ENCODE measurements around the gene TXK. TPM values are rescaled to one million over a fixed set of nuclear protein-coding genes. Genes with fewer than 3 reads are reported as not detected.

The TXK gene
- polyA plus RNA-seq, 1 of the 3 experiments (the other 2 are of a cell fraction) = 0.61 TPM

DNA sequence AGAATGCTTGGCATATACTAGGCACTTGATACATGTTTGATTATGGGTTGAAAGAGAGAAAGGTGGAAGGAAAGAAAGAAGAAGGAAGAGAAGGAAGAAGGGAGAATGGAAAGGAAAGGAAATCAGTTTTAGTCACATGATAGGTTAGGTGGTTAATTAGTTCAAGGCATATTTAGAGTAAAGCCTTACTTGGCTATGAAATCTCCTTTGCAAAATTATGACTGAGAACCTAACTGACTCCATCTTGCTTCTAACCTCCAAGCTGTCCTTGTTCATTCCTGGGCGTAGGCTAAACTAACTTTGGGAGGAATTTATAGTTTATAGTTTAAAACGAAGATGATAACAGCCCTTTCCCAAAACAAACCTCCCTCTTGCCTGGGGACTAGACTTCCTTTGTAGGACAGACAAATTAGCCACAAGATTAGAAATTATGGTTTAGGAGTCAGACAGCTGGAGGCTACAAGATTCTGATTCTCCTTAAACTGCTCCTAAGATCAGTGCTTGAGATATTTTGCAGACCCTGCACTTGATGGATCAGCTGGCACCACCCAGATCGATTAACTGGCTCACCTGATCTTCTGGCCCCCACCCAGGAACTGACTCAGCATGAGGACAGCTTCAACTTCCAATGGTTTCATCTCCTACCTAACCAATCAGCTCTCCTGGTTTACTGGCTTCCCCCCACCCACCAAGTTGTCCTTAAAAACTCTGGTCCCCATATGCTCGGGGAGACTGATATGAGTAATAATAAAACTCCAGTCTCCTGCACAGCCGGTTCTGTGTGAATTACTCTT is 55.0 kb downstream of the TXK start:
- Histone ChIP-seq H3K4me3 (ENCODE audit: low read depth in 2 of 2, low read length in 1 of 2) (no peak overlapping the region), H3K9ac (no peak overlapping the region), H3F3A (replicated peaks; ENCODE audit: insufficient read depth) (peaks cover 8% of the 10 kb centered on the region), H2AFZ (ENCODE audit: low read depth) (peak overlapping the region; percentile 34; the same call in 1 of the 2 replicates), H3K9me2 (no peaks in the 10 kb centered on the region), H3K9me3 (no peaks in the 10 kb centered on the region), H3K4me2 (no peak overlapping the region), H3K36me3 (replicated peaks in 1 of 2; ENCODE audit: control insufficient read depth in 1 of 2, insufficient read depth in 2 of 2, low read length in 1 of 2) (no peaks in the 10 kb centered on the region), H3K27me3 (ENCODE audit: insufficient read depth) (no peaks in the 10 kb centered on the region), H3K27ac (ENCODE audit: low read depth in 2 of 2, low read length in 1 of 2) (peak overlapping the region in 1 of 2 experiments; percentile 83; a peak in 2 of 4 replicates), H3K79me2 (ENCODE audit: insufficient read depth) (no peaks in the 10 kb centered on the region), H4K20me1 (ENCODE audit: insufficient read depth) (no peaks in the 10 kb centered on the region), H3K4me1 (ENCODE audit: control insufficient read depth in 1 of 2, insufficient read depth in 2 of 2, low read depth in 1 of 2, low read length in 1 of 2) (peaks cover 4 to 15% of the 10 kb centered on the region in 2 experiments; a peak in 2 of 4 replicates)
- TF ChIP-seq, protein P1, sequence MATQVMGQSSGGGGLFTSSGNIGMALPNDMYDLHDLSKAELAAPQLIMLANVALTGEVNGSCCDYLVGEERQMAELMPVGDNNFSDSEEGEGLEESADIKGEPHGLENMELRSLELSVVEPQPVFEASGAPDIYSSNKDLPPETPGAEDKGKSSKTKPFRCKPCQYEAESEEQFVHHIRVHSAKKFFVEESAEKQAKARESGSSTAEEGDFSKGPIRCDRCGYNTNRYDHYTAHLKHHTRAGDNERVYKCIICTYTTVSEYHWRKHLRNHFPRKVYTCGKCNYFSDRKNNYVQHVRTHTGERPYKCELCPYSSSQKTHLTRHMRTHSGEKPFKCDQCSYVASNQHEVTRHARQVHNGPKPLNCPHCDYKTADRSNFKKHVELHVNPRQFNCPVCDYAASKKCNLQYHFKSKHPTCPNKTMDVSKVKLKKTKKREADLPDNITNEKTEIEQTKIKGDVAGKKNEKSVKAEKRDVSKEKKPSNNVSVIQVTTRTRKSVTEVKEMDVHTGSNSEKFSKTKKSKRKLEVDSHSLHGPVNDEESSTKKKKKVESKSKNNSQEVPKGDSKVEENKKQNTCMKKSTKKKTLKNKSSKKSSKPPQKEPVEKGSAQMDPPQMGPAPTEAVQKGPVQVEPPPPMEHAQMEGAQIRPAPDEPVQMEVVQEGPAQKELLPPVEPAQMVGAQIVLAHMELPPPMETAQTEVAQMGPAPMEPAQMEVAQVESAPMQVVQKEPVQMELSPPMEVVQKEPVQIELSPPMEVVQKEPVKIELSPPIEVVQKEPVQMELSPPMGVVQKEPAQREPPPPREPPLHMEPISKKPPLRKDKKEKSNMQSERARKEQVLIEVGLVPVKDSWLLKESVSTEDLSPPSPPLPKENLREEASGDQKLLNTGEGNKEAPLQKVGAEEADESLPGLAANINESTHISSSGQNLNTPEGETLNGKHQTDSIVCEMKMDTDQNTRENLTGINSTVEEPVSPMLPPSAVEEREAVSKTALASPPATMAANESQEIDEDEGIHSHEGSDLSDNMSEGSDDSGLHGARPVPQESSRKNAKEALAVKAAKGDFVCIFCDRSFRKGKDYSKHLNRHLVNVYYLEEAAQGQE (IDR thresholded peaks at IDR 0.05; ENCODE audit: low read depth, low read length) = no peak
- TF ChIP-seq GABPA (IDR thresholded peaks at IDR 0.05; ENCODE audit: low read depth) = no peak
- WGBS (ENCODE audit: low lambda C conversion rate) = 66% methylated on average over 5 of the region's 5 CpGs
- POLR2A ChIA-PET = no interaction called here
- CTCF ChIA-PET = interaction anchor here (2.0 kb wide), 1 partner anchor 75 kb away, joined by 9 read pairs; no protein-coding TSS in a partner anchor
- no peak for DNase-seq

GRCh38 chr4:48078425-48078824 is 55.6 kb downstream of the TXK start:
- Histone ChIP-seq H3K79me2 (ENCODE audit: insufficient read depth) (no peaks in the 10 kb centered on the region), H3K4me1 (ENCODE audit: control insufficient read depth in 1 of 2, insufficient read depth in 2 of 2, low read depth in 1 of 2, low read length in 1 of 2) (peaks cover 4 to 15% of the 10 kb centered on the region in 2 experiments; a peak in 2 of 4 replicates), H3K4me3 (ENCODE audit: low read depth in 2 of 2, low read length in 1 of 2) (no peak overlapping the region), H3K9me3 (no peaks in the 10 kb centered on the region), H3F3A (replicated peaks; ENCODE audit: insufficient read depth) (peaks cover 8% of the 10 kb centered on the region), H3K27ac (ENCODE audit: low read depth in 2 of 2, low read length in 1 of 2) (no peak overlapping the region), H3K4me2 (no peak overlapping the region), H3K36me3 (replicated peaks in 1 of 2; ENCODE audit: control insufficient read depth in 1 of 2, insufficient read depth in 2 of 2, low read length in 1 of 2) (no peaks in the 10 kb centered on the region), H3K27me3 (ENCODE audit: insufficient read depth) (no peaks in the 10 kb centered on the region), H3K9me2 (no peaks in the 10 kb centered on the region), H2AFZ (ENCODE audit: low read depth) (no peak overlapping the region), H4K20me1 (ENCODE audit: insufficient read depth) (no peaks in the 10 kb centered on the region), H3K9ac (no peak overlapping the region)
- ChIA-PET POLR2A (no interaction called here), CTCF (interaction anchor here (3.9 kb wide), 1 partner anchor 8 kb away, joined by 28 read pairs; no protein-coding TSS in a partner anchor)
- TF ChIP-seq TAF1 (IDR thresholded peaks at IDR 0.05; ENCODE audit: borderline replicate concordance, low read depth, low read length) (no peak), RCOR1 (IDR thresholded peaks at IDR 0.05; ENCODE audit: low read length) (no peak), EZH2phosphoT487 (IDR thresholded peaks at IDR 0.05; ENCODE audit: borderline replicate concordance, low read depth) (no peak), MEF2A (IDR thresholded peaks at IDR 0.05; ENCODE audit: borderline replicate concordance, low read depth) (no peak), CTCF (IDR thresholded peaks at IDR 0.05) (no peak), EP300 (IDR thresholded peaks at IDR 0.05; ENCODE audit: borderline replicate concordance in 1 of 2, low read depth in 1 of 2, low read length in 1 of 2) (no peak), GABPA (IDR thresholded peaks at IDR 0.05; ENCODE audit: low read depth) (no peak)
- WGBS (ENCODE audit: low lambda C conversion rate) = 97% methylated on average over 2 of the region's 2 CpGs
- no peak for DNase-seq
